GM18507 (cell line): ENCODE data around the gene KIAA1755.
A peak's percentile ranks its signal among the peaks of the same experiment; 100 is the strongest.

Source experiments
- DNase-seq: peaks from one replicate; pipeline ENCODE4 v3.0.0; 2011; ENCODE audit warnings: low read depth; ENCODE audit not compliant: insufficient read length; ENCODE audit errors: extremely low spot score
- FAIRE-seq: peaks from 2 replicates; lab custom pipeline; 2011; peaks lifted over from hg19 to GRCh38; lab: Jason Lieb, UNC

KIAA1755 gene

GRCh38 chr20:38196592-38196991 is 63.9 kb downstream of the KIAA1755 start:
- FAIRE-seq (no peak), DNase-seq (no peak)

GRCh38 chr20:38196076-38196475 is 64.5 kb downstream of the KIAA1755 start:
- no peak for FAIRE-seq

GRCh38 chr20:38195521-38195920 is 65.0 kb downstream of the KIAA1755 start:
- DNase-seq: no peak
- FAIRE-seq: no peak

More at GRCh38 chr20:38196076-38196475, 64.5 kb downstream of the KIAA1755 start:
- DNase-seq: no peak

- no peak for FAIRE-seq
Observed at GRCh38 chr20:38194971-38195504, 65.5 kb downstream of the KIAA1755 start.

GRCh38 chr20:38193586-38194105 is 66.9 kb downstream of the KIAA1755 start:
- DNase-seq (no peak), FAIRE-seq (no peak)

More at GRCh38 chr20:38194971-38195504, 65.5 kb downstream of the KIAA1755 start:
- no peak for DNase-seq

- no peak for DNase-seq
- FAIRE-seq: no peak
Observed at GRCh38 chr20:38192323-38192885, 68.1 kb downstream of the KIAA1755 start.

GRCh38 chr20:38191654-38192053 is 68.9 kb downstream of the KIAA1755 start:
- DNase-seq: no peak
- no peak for FAIRE-seq

- FAIRE-seq (no peak), DNase-seq (no peak)
Observed at GRCh38 chr20:38190936-38191371, 69.6 kb downstream of the KIAA1755 start.

- DNase-seq: no peak
- FAIRE-seq: no peak
Observed at GRCh38 chr20:38190166-38190565, 70.4 kb downstream of the KIAA1755 start.

- FAIRE-seq: no peak
- DNase-seq: no peak
Observed at GRCh38 chr20:38187517-38187916, 73.0 kb downstream of the KIAA1755 start.

- DNase-seq (no peak), FAIRE-seq (no peak)
Observed at GRCh38 chr20:38186788-38187221, 73.7 kb downstream of the KIAA1755 start.

- FAIRE-seq (no peak), DNase-seq (no peak)
Observed at GRCh38 chr20:38184101-38184500, 76.4 kb downstream of the KIAA1755 start.

- FAIRE-seq: no peak
- no peak for DNase-seq
Observed at GRCh38 chr20:38181971-38182370, 78.6 kb downstream of the KIAA1755 start.

GRCh38 chr20:38181207-38181801 is 79.2 kb downstream of the KIAA1755 start:
- DNase-seq (no peak), FAIRE-seq (peak; percentile 57)

- FAIRE-seq: no peak
- DNase-seq: no peak
Observed at GRCh38 chr20:38180781-38181180, 79.8 kb downstream of the KIAA1755 start.

- no peak for DNase-seq
- FAIRE-seq: no peak
Observed at GRCh38 chr20:38179846-38180245, 80.7 kb downstream of the KIAA1755 start.

- no peak for FAIRE-seq
- DNase-seq: no peak
Observed at GRCh38 chr20:38178581-38178980, 82.0 kb downstream of the KIAA1755 start.

GRCh38 chr20:38178065-38178491 is 82.5 kb downstream of the KIAA1755 start:
- FAIRE-seq (no peak), DNase-seq (no peak)

GRCh38 chr20:38177201-38177600 is 83.3 kb downstream of the KIAA1755 start:
- DNase-seq: no peak
- no peak for FAIRE-seq

- DNase-seq (no peak), FAIRE-seq (no peak)
Observed at GRCh38 chr20:38175304-38176180, 85.0 kb downstream of the KIAA1755 start.
